H9 (cell line): ENCODE measurements around the gene LRMDA. TPM values are rescaled to one million over a fixed set of nuclear protein-coding genes. Genes with fewer than 3 reads are reported as not detected.

Source experiments
- DNase-seq: peaks from one replicate; pipeline ENCODE4 v3.0.0-alpha.2; 2017
- H2AFZ ChIP-seq: one replicate; pipeline ENCODE4 v1.6.1; 2013; ENCODE audit warnings: mild to moderate bottlenecking, low read length, control low read depth, moderate library complexity
- H2AK5ac ChIP-seq: 2 replicates; pipeline ENCODE4 v1.6.1; 2013; ENCODE audit warnings: low read length, control low read depth, mixed read lengths; ENCODE audit not compliant: insufficient read length
- H2BK120ac ChIP-seq: one replicate; pipeline ENCODE4 v1.6.1; 2013; ENCODE audit warnings: low read depth, mild to moderate bottlenecking, low read length, control low read depth, inconsistent platforms; ENCODE audit not compliant: poor library complexity, severe bottlenecking
- H2BK12ac ChIP-seq: 2 replicates; pipeline ENCODE4 v1.6.1; 2013; ENCODE audit warnings: low read length, control low read depth, mixed read lengths, low read depth; ENCODE audit not compliant: insufficient read length
- H2BK15ac ChIP-seq: 2 replicates; pipeline ENCODE4 v1.6.1; 2013; ENCODE audit warnings: low read depth, low read length, control low read depth
- H2BK20ac ChIP-seq: one replicate; pipeline ENCODE4 v1.6.1; 2013; ENCODE audit warnings: low read depth, mild to moderate bottlenecking, low read length, control low read depth, inconsistent platforms; ENCODE audit not compliant: poor library complexity, severe bottlenecking
- H2BK5ac ChIP-seq: 2 replicates; pipeline ENCODE4 v1.6.1; 2013; ENCODE audit warnings: low read length, control low read depth, mixed read lengths; ENCODE audit not compliant: insufficient read length
- H3K14ac ChIP-seq: 2 replicates; pipeline ENCODE4 v1.6.1; 2013; ENCODE audit warnings: low read length, control low read depth; ENCODE audit not compliant: insufficient read depth
- H3K18ac ChIP-seq: 2 replicates; pipeline ENCODE4 v1.6.1; 2013; ENCODE audit warnings: low read depth, mild to moderate bottlenecking, mixed read lengths, low read length, control low read depth; ENCODE audit not compliant: insufficient read length
- H3K23ac ChIP-seq: 2 replicates; pipeline ENCODE4 v1.6.1; 2013; ENCODE audit warnings: low read length, control low read depth, mixed read lengths, low read depth; ENCODE audit not compliant: insufficient read length
- H3K23me2 ChIP-seq: 2 replicates; pipeline ENCODE4 v1.6.1; 2013; ENCODE audit warnings: low read depth, mild to moderate bottlenecking, mixed read lengths, low read length, control low read depth; ENCODE audit not compliant: insufficient read length, poor library complexity, severe bottlenecking
- H3K27ac ChIP-seq: 2 replicates; pipeline ENCODE4 v1.5.1; 2013; ENCODE audit warnings: low read length, control low read depth, mixed read lengths, low read depth; ENCODE audit not compliant: insufficient read length
- H3K27me3 ChIP-seq: 2 replicates; pipeline ENCODE4 v1.6.1; 2013; ENCODE audit warnings: low read length, control low read depth, inconsistent platforms; ENCODE audit not compliant: insufficient read depth
- H3K4ac ChIP-seq: 2 replicates; pipeline ENCODE4 v1.6.1; 2013; ENCODE audit warnings: low read depth, mild to moderate bottlenecking, control low read depth, inconsistent platforms, low read length, moderate library complexity
- H3K4me1 ChIP-seq: 2 replicates; pipeline ENCODE4 v1.6.1; 2013; ENCODE audit warnings: low read length, control low read depth, inconsistent platforms; ENCODE audit not compliant: insufficient read depth
- H3K4me2 ChIP-seq: 2 replicates; pipeline ENCODE4 v1.6.1; 2013; ENCODE audit warnings: low read length, control low read depth, mixed read lengths; ENCODE audit not compliant: insufficient read length, insufficient read depth
- H3K56ac ChIP-seq: 2 replicates; pipeline ENCODE4 v1.6.1; 2013; ENCODE audit warnings: low read depth, mild to moderate bottlenecking, mixed read lengths, low read length, control low read depth; ENCODE audit not compliant: insufficient read length
- H3K79me1 ChIP-seq: 2 replicates; pipeline ENCODE4 v1.6.1; 2013; ENCODE audit warnings: low read depth, mild to moderate bottlenecking, moderate library complexity, low read length, control low read depth, inconsistent platforms; ENCODE audit not compliant: insufficient read depth, poor library complexity, severe bottlenecking
- H3K79me2 ChIP-seq: 2 replicates; pipeline ENCODE4 v1.6.1; 2013; ENCODE audit warnings: low read length, control low read depth, inconsistent platforms; ENCODE audit not compliant: insufficient read depth
- H3K9ac ChIP-seq: 2 replicates; pipeline ENCODE4 v1.6.1; 2013; ENCODE audit warnings: low read length, control low read depth, mixed read lengths; ENCODE audit not compliant: insufficient read length; ENCODE audit errors: extremely low read depth
- H3K9me3 ChIP-seq: one replicate; pipeline ENCODE4 v1.6.1; 2013; ENCODE audit warnings: low read depth, low read length, inconsistent platforms; ENCODE audit not compliant: control insufficient read depth
- H3T11ph ChIP-seq: one replicate; pipeline ENCODE4 v1.6.1; 2013; ENCODE audit warnings: mild to moderate bottlenecking, low read length, control low read depth, inconsistent platforms
- H4K20me1 ChIP-seq: one replicate; pipeline ENCODE4 v1.6.1; 2013; ENCODE audit not compliant: control insufficient read depth, insufficient read length, insufficient read depth
- H4K5ac ChIP-seq: 2 replicates; pipeline ENCODE4 v1.6.1; 2013; ENCODE audit warnings: low read depth, mild to moderate bottlenecking, mixed read lengths, low read length, control low read depth; ENCODE audit not compliant: insufficient read length
- H4K8ac ChIP-seq: replicated peaks from 2 replicates; pipeline ENCODE4 v1.6.1; 2013; ENCODE audit warnings: low read length, control low read depth, mixed read lengths, low read depth; ENCODE audit not compliant: insufficient read length
- H4K91ac ChIP-seq: 2 replicates; pipeline ENCODE4 v1.6.1; 2013; ENCODE audit warnings: low read depth, mild to moderate bottlenecking, moderate library complexity, mixed read lengths, low read length, control low read depth; ENCODE audit not compliant: insufficient read length
- H3K27ac Mint-ChIP-seq, 3 experiments: 2 replicates in 2 of 3; 3 replicates in 1 of 3; pipeline ENCODE4 v1.8.0; 2020 to 2021; ENCODE audit warnings: mixed read lengths in 3 of 3, mild to moderate bottlenecking in 1 of 3, moderate library complexity in 1 of 3
- H3K27me3 Mint-ChIP-seq: 2 replicates; pipeline ENCODE4 v1.8.0; 2021; ENCODE audit warnings: low read depth, mild to moderate bottlenecking, moderate library complexity, mixed read lengths
- H3K36me3 Mint-ChIP-seq, 3 experiments: 2 replicates in 2 of 3; 3 replicates in 1 of 3; pipeline ENCODE4 v1.8.0; 2020 to 2021; ENCODE audit warnings: low read depth in 3 of 3, mixed read lengths in 3 of 3; ENCODE audit not compliant: insufficient read depth in 1 of 3
- H3K4me1 Mint-ChIP-seq, 2 experiments: 2 replicates each; pipeline ENCODE4 v1.8.0; 2020; ENCODE audit warnings: mixed read lengths in 2 of 2
- H3K4me3 Mint-ChIP-seq, 2 experiments: 2 replicates in 1 of 2; 3 replicates in 1 of 2; pipeline ENCODE4 v1.8.0; 2020 to 2021; ENCODE audit warnings: mild to moderate bottlenecking in 2 of 2, mixed read lengths in 2 of 2, moderate library complexity in 1 of 2
- H3K9me3 Mint-ChIP-seq, 2 experiments: 2 replicates in 1 of 2; 3 replicates in 1 of 2; pipeline ENCODE4 v1.8.0; 2020; ENCODE audit warnings: mild to moderate bottlenecking in 2 of 2, mixed read lengths in 2 of 2, moderate library complexity in 1 of 2
- WGBS: extraction: QIAGEN DNeasy Blood & Tissue Kit; methylation state at CpG from one replicate; pipeline ENCODE4 v1.1.7; 2013; ENCODE audit warnings: missing lambda C conversion rate, low lambda C conversion rate, mixed read lengths; ENCODE audit not compliant: insufficient read length; ENCODE audit errors: extremely low coverage; 5-methylcytosine and 5-hydroxymethylcytosine counted together
- total RNA-seq: library from RNA; stranded (reverse); gene quantifications from 2 replicates; pipeline ENCODE4 v1.2.1, GENCODE V29; 2021
- TF ChIP-seq, protein P1 (sequence below): fragments of 200-600 bp; sonication (generic); conservative IDR thresholded peaks from 3 replicates; pipeline ENCODE4 v1.8.0; 2021; ENCODE audit warnings: antibody characterized with exemption, mild to moderate bottlenecking

LRMDA gene
- total RNA-seq, 1 experiment from 2014 or later = 1.8 TPM

DNA sequence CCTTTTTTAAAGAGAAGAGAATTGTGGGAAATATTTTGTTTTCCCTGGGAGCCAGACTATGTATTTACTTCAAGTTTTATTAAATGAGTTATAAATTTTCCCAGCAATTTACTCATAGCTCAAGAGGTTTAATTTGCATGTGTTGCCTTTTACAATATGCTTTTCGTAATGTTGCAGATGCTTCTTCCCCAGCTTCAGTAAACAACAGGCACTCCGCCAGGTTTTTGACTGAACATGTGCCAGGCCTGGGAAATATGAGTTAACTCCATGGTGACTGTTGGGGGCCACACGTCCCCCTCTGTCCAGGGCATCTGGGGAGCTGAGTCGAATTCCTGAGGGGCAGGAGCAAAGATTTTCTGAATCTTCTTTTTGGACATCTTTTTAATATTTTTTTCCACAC lies 545.7 kb downstream of the LRMDA start:
- no peak for DNase-seq
- peaks cover 3% of the 10 kb centered on the region; the same call in 1 of the 2 replicates for H3K4me1 ChIP-seq
- H2BK15ac ChIP-seq = no peak overlapping the region
- no peak overlapping the region for H2BK5ac ChIP-seq
- Mint-ChIP-seq H3K27ac (no peak overlapping the region), H3K9me3 (no peaks in the 10 kb centered on the region), H3K4me1 (peaks cover 5 to 6% of the 10 kb centered on the region in 2 experiments; a peak in 3 of 4 replicates), H3K36me3 (no peaks in the 10 kb centered on the region), H3K4me3 (no peak overlapping the region), H3K27me3 (no peaks in the 10 kb centered on the region; the same call in 1 of the 2 replicates)
- H2BK120ac ChIP-seq = no peak overlapping the region
- H2BK12ac ChIP-seq = no peak overlapping the region
- H3K4me2 ChIP-seq = no peak overlapping the region
- H4K8ac ChIP-seq = no peak overlapping the region
- no peak overlapping the region for H3K9ac ChIP-seq
- no peak overlapping the region for H3K23ac ChIP-seq
- H3K56ac ChIP-seq = no peak overlapping the region
- H3K23me2 ChIP-seq = no peaks in the 10 kb centered on the region
- no CpG with 5 or more reads among the region's 4 CpGs for WGBS
- H2AK5ac ChIP-seq = no peak overlapping the region
- no peaks in the 10 kb centered on the region for H3K79me1 ChIP-seq
- H3K79me2 ChIP-seq = no peaks in the 10 kb centered on the region
- H4K5ac ChIP-seq = no peak overlapping the region
- no peak overlapping the region for H3K14ac ChIP-seq
- no peak overlapping the region for H2AFZ ChIP-seq
- no peaks in the 10 kb centered on the region for H3K9me3 ChIP-seq
- H3T11ph ChIP-seq = no peak overlapping the region
- TF ChIP-seq, protein P1, sequence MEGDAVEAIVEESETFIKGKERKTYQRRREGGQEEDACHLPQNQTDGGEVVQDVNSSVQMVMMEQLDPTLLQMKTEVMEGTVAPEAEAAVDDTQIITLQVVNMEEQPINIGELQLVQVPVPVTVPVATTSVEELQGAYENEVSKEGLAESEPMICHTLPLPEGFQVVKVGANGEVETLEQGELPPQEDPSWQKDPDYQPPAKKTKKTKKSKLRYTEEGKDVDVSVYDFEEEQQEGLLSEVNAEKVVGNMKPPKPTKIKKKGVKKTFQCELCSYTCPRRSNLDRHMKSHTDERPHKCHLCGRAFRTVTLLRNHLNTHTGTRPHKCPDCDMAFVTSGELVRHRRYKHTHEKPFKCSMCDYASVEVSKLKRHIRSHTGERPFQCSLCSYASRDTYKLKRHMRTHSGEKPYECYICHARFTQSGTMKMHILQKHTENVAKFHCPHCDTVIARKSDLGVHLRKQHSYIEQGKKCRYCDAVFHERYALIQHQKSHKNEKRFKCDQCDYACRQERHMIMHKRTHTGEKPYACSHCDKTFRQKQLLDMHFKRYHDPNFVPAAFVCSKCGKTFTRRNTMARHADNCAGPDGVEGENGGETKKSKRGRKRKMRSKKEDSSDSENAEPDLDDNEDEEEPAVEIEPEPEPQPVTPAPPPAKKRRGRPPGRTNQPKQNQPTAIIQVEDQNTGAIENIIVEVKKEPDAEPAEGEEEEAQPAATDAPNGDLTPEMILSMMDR = no peak
- no peaks in the 10 kb centered on the region; the same call in 1 of the 2 replicates for H3K27me3 ChIP-seq
- H3K27ac ChIP-seq = no peak overlapping the region
- no peak overlapping the region for H2BK20ac ChIP-seq
- H4K91ac ChIP-seq = no peak overlapping the region
- H4K20me1 ChIP-seq = no peaks in the 10 kb centered on the region
- no peak overlapping the region for H3K18ac ChIP-seq
- no peak overlapping the region for H3K4ac ChIP-seq
